ENCODE data around the gene TNRC6C. TPM values are rescaled to one million over a fixed set of nuclear protein-coding genes. Genes with fewer than 3 reads are reported as not detected.

The TNRC6C gene
- polyA plus RNA-seq, 1 donor (not counting 4 experiments of a cell fraction or from before 2014, with no cell fraction given), result 0.34 TPM

GRCh38 chr17:78039581-78039980 lies 81.1 kb downstream of the TNRC6C start:
- H3K27me3 ChIP-seq (ENCODE audit: control insufficient read depth, extremely low read depth, insufficient read depth, low read length), result no peaks in the 10 kb centered on the region
- no peaks in the 10 kb centered on the region for H3K79me2 ChIP-seq (ENCODE audit: control insufficient read depth, insufficient read depth, low read length)
- FAIRE-seq (no peak), DNase-seq (ENCODE audit: low read depth, low spot score) (no peak)
- no peak overlapping the region for H2AFZ ChIP-seq (ENCODE audit: control insufficient read depth, low read length)
- no peaks in the 10 kb centered on the region for H4K20me1 ChIP-seq (ENCODE audit: control insufficient read depth, extremely low read depth, insufficient read depth, low read length)
- TF ChIP-seq CTCF (optimal IDR thresholded peaks at IDR 0.05 in 1 of 3, IDR thresholded peaks at IDR 0.05 in 1 of 3, conservative IDR thresholded peaks at IDR 0.05 in 1 of 3; ENCODE audit: extremely low read depth in 1 of 3, insufficient read depth in 2 of 3, low read length in 3 of 3) (no peak), EZH2 (IDR thresholded peaks at IDR 0.05; ENCODE audit: low read length) (no peak)
- dilution Hi-C loops (cut with MboI; ENCODE audit: extremely low pct_ligation_motif_present, low sequenced_read_pairs), result no loop called here
- peaks cover 27% of the 10 kb centered on the region for H3K4me1 ChIP-seq (ENCODE audit: control insufficient read depth, extremely low read depth, insufficient read depth, low read length)
- H3K9ac ChIP-seq (ENCODE audit: control insufficient read depth, extremely low read depth, insufficient read depth, low read length), result no peak overlapping the region
- H3K27ac ChIP-seq (ENCODE audit: control insufficient read depth, insufficient read depth, low read length), result no peak overlapping the region
- no peaks in the 10 kb centered on the region for H3K9me1 ChIP-seq (ENCODE audit: control insufficient read depth, extremely low read depth, insufficient read depth, low read length)
- H3K36me3 ChIP-seq (ENCODE audit: control insufficient read depth in 2 of 2, extremely low read depth in 1 of 2, insufficient read depth in 2 of 2, low read length in 2 of 2), result no peaks in the 10 kb centered on the region
- no peak overlapping the region for H3K4me3 ChIP-seq (ENCODE audit: control insufficient read depth in 2 of 3, extremely low read depth in 1 of 3, insufficient read depth in 2 of 3, low read depth in 1 of 3, low read length in 3 of 3)
- no peak overlapping the region for H3K4me2 ChIP-seq (ENCODE audit: control insufficient read depth, extremely low read depth, insufficient read depth, low read depth, low read length)
- H3K9me3 ChIP-seq (ENCODE audit: control insufficient read depth, low read depth, low read length), result no peaks in the 10 kb centered on the region

- dilution Hi-C loops (cut with MboI; ENCODE audit: extremely low pct_ligation_motif_present, low sequenced_read_pairs), result no loop called here
- peak overlapping the region; percentile 36 to 80 (median 42) for H3K4me3 ChIP-seq (ENCODE audit: control insufficient read depth in 2 of 3, extremely low read depth in 1 of 3, insufficient read depth in 2 of 3, low read depth in 1 of 3, low read length in 3 of 3)
- H3K4me2 ChIP-seq (ENCODE audit: control insufficient read depth, extremely low read depth, insufficient read depth, low read depth, low read length), result peak overlapping the region; percentile 96
- FAIRE-seq, result no peak
- TF ChIP-seq CTCF (optimal IDR thresholded peaks at IDR 0.05 in 1 of 3, IDR thresholded peaks at IDR 0.05 in 1 of 3, conservative IDR thresholded peaks at IDR 0.05 in 1 of 3; ENCODE audit: extremely low read depth in 1 of 3, insufficient read depth in 2 of 3, low read length in 3 of 3) (peak; percentile 6 to 50 (median 32)), EZH2 (IDR thresholded peaks at IDR 0.05; ENCODE audit: low read length) (no peak)
- peak overlapping the region; percentile 86 for H3K9ac ChIP-seq (ENCODE audit: control insufficient read depth, extremely low read depth, insufficient read depth, low read length)
- H3K9me3 ChIP-seq (ENCODE audit: control insufficient read depth, low read depth, low read length), result no peaks in the 10 kb centered on the region
- H4K20me1 ChIP-seq (ENCODE audit: control insufficient read depth, extremely low read depth, insufficient read depth, low read length), result no peaks in the 10 kb centered on the region
- H3K9me1 ChIP-seq (ENCODE audit: control insufficient read depth, extremely low read depth, insufficient read depth, low read length), result no peaks in the 10 kb centered on the region
- H3K4me1 ChIP-seq (ENCODE audit: control insufficient read depth, extremely low read depth, insufficient read depth, low read length), result peaks cover 19% of the 10 kb centered on the region
- peak overlapping the region; percentile 97 for H2AFZ ChIP-seq (ENCODE audit: control insufficient read depth, low read length)
- peak overlapping the region; percentile 72 for H3K27ac ChIP-seq (ENCODE audit: control insufficient read depth, insufficient read depth, low read length)
- H3K79me2 ChIP-seq (ENCODE audit: control insufficient read depth, insufficient read depth, low read length), result no peaks in the 10 kb centered on the region
- DNase-seq (ENCODE audit: low read depth, low spot score), result no peak
- no peaks in the 10 kb centered on the region for H3K27me3 ChIP-seq (ENCODE audit: control insufficient read depth, extremely low read depth, insufficient read depth, low read length)
- no peaks in the 10 kb centered on the region for H3K36me3 ChIP-seq (ENCODE audit: control insufficient read depth in 2 of 2, extremely low read depth in 1 of 2, insufficient read depth in 2 of 2, low read length in 2 of 2)
Measured at GRCh38 chr17:78040440-78041385, 82.2 kb downstream of the TNRC6C start.

Measured in keratinocyte (primary cell).